HS-27A (cell line): ENCODE measurements around the gene MMP28.

Source experiments
- DNase-seq: peaks from one replicate; pipeline ENCODE4 v3.0.0-alpha.2; 2012; ENCODE audit warnings: low read depth, missing footprints

MMP28 gene

DNA sequence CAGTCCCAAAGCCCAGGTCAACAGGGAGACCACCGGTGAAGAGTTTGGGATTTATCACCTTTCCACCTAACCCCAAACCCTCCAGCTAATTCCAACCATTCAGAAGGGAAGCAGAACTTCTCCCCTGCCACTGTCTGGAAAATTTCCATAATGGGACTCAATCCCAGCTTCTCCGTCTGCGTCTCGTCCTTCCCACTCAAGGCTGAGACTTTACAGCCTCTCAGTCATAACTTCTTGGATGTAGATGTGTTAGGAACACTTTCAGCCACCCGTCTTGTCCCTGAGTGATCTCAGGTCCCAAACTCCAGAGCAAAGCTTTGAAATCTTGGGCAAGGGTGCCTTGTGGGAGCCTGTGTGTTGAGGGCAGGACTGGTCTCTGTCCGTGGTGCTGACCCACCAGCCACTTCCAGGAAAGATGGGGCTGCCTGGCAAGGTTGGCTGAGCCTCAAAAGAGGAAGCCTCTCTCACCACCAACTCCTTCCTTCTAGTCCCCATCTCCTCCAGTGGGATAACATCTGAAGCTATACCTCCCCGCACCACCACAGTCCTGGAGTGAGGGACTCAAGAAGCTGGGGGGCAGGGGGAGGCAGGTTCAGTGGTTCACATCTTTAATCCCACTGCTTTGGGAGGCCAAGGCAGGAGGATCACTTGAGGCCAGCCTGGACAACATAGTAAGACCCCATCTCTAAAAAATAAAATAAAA, 51.7 kb downstream of the MMP28 start:
- DNase-seq: no peak

DNA sequence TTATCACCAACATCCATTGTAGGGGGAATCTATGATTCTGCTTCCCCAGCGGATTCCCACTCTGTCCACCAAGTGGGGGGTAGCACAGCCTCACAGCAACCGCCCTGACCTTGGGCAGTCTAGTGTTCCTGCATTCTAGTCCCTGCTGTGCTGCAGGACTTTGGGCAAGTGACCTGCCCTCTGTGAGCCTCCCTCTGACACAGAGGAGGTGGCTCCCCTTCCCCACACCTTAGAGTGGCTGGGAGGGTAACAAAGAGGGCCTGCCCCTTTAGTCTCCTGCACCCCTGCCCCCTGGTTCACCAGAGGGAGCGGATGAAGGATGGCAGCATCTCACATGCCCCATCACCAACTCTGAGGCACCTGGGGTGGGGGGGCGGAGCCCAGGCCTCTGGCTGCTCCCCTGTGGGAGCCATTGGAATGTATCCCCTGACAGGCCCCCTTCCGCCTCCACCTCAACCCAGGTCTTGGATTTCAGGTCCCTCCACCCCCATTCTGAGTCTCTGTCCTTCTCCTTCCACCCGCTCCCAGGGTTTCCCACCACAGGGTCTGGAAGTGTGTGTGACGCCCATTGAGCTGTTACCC, 52.5 kb downstream of the MMP28 start:
- DNase-seq: no peak

DNA sequence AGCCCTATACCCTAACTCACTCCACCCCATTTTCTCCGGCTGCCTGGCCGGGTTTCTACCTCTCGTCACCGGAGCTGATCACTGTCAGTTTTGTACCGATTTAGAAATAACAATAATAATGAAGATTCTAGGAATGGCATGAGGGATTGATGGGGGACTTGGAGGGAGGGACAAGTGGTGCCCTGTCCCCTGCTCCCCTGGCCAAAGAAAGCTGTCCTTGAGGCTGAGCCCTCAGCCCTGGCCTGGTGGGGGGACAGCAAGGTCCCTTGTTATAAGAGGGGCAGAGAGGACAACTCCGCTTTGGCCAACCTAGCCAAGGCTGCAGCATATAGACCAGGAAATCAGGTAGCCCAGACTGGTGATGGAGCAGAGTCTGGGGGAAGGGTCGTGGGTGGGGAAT, 52.9 kb downstream of the MMP28 start:
- no peak for DNase-seq

DNA sequence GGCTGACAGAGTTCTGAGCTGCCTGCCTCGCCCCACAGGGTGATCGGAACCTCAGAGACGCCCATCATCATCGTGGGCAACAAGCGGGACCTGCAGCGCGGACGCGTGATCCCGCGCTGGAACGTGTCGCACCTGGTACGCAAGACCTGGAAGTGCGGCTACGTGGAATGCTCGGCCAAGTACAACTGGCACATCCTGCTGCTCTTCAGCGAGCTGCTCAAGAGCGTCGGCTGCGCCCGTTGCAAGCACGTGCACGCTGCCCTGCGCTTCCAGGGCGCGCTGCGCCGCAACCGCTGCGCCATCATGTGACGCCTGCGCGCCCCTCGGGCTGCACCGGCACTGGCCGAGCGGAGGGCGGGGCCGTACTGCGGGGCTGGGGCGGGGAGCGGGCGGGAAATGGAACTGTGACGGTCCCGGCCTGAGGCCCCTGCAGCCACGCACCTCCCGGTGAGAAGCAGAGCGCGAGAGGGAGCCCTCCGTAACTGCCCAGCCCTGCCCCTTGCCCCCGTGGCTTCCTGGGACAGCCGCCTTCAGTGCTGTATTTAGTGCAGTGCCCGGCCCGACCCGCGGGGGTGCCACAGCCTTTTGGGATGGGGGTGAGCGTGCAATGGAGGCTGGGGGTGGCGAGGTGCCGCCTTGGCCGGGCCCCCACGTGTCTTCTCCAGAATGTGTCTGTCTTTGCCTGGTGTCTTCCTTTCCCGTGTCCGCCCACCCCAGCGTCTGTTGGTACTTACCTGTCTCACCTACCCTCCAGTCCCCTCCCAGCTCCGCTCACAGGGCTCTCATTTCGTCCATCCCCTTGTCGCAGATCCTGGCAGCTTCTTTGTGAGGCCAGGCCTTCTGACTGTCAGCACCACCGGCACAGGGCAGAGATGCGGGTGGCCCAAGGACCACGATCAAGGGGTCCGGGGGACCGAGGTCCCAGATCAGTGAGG, 54.2 kb downstream of the MMP28 start:
- no peak for DNase-seq

DNA sequence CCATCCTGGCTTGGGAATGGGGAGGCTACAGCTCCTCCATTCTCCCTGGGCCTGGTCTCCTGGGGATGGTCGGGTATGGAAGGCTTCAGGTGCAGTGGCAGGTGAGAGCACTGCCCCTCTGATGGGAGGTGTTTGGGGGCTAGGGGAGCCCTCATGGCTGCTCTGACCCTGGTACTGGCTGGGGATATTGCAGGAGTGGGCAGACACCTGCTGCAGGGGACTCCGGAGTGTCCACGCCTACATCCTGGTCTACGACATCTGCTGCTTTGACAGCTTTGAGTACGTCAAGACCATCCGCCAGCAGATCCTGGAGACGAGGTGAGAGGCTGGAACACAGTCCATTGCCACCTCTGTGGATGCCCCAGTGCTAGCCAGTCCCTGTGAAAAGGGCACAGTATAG, 55.2 kb downstream of the MMP28 start:
- DNase-seq: no peak

DNA sequence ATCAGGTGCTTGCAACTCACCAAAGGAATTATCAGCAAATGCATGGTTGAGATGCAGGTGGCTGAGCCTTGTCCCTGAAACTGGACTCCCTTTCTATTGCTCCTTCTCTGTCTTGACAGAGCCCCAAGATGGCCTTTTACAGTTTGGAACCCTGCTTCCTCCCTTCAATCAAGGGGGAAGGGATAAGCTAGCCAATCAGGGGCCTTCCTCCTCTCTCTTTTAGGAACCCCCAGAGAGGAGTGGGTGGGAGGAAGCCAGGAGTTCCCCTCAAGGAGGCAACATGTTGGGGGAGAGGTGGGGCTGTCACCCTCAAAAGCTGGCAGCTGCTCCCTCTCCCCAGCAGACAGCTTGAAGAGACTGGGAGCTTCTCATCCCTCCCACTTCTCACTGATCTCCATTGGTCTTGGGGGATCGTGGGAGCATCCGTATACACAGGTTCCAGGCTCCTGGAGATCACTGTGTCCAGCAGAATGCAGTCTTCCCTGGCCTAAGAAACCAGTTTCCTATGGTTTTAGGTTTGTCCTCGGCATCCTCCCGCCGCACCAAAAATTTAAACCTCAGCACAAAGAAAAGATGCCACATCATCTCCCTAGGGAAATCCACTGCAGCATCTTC, 56.8 kb downstream of the MMP28 start:
- DNase-seq: no peak

DNA sequence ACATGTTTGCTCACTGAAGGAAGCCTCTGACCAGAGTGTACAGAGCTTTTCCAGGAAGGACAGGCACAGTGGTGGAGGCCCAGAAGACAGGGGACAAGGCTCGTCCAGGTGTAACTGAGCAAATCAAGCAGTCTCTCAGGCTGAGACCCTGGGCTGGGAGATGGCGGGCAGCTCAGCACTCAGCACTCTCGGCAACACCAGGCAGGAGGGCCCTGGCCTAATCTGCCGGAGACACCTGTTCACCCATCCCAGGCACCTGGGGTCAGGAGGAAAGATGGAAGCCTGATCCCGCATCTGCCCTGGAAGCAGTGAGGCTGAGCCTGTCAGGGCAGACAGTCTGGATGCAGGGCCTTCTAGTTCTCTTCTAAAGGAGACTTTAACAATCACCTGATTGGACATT, 59.2 kb downstream of the MMP28 start:
- DNase-seq: no peak

DNA sequence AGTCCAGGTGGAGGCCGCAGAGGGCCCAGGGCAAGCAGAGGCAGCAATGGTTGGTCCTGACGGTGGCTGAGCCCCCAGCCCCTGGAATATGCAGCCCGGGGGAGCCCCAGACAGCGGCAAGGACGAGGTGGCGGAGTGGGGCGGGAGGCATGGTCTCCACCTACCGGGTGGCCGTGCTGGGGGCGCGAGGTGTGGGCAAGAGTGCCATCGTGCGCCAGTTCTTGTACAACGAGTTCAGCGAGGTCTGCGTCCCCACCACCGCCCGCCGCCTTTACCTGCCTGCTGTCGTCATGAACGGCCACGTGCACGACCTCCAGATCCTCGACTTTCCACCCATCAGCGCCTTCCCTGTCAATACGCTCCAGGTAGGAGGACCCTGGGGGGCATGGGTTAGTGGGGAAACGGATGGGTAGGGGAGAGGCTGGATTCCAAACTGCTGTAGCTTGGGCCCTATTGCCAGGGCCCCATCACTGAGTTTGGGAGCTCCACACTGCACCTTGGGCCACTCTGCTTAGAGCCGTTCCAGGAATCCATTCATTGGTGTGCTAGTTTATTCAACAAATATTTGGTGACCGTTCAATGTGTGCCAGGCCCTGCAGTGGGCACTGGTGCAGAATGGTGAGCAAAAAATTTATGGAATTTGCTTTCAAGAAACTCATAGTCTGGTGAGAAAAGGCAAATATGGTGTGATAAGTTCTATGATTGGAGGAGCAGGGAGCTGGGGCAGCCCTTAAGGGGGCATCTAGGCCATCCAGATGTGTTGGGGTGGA, 60.2 kb downstream of the MMP28 start:
- DNase-seq: no peak

DNA sequence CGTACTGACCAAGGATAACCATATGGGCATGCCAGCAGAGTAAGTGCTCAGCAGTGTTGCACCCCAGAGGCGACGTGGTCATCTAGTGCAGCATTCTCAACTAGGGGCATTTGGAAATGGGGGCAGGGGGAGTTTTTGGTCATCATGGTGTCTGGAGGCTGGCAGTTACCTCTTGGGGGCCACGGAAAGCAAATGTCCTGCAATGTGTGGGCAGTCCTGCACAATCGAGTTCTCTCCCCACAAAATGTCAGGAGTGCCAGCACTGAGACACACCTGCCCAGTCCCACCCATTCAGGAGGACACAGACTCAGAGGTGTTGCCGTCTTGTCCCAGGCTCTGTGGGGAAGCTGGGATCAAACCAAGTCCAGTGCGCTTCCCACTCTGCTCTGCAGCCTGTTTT, 61.0 kb downstream of the MMP28 start:
- DNase-seq: no peak

DNA sequence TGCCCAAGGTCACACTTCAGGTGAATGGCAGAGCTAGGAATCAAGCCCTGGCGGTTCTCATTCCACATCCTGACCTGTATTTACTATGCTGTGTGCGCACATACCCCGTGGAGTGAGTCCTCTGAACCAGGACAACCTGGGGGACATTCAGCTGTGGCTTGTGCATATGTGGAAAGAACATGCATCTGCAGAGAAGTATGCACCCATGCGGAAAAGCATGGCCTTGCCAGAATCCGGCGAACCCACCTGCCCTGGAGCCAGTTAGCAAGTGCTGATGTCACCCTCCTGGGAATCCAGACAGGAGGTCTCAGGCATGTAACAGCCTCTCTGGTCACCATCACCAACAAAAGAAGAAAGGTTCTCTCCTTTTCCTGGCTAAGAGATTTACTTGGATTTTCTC, 62.1 kb downstream of the MMP28 start:
- no peak for DNase-seq

DNA sequence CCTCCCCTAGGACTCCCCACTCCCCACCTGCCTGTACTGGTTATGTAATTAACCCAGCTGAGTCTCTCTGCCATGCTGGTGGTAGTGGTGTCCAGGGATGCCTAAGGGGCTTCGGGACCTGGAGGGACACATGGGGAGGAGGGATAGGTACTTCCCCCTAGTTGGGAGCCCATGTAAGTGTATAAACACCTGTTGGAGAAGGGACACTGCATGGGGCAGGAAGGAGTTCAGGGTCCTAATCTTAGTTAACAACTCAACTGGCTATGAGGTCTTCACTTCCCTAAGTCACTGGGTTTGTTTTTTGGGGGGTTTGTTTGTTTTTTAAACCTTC, 62.7 kb downstream of the MMP28 start:
- DNase-seq: no peak

DNA sequence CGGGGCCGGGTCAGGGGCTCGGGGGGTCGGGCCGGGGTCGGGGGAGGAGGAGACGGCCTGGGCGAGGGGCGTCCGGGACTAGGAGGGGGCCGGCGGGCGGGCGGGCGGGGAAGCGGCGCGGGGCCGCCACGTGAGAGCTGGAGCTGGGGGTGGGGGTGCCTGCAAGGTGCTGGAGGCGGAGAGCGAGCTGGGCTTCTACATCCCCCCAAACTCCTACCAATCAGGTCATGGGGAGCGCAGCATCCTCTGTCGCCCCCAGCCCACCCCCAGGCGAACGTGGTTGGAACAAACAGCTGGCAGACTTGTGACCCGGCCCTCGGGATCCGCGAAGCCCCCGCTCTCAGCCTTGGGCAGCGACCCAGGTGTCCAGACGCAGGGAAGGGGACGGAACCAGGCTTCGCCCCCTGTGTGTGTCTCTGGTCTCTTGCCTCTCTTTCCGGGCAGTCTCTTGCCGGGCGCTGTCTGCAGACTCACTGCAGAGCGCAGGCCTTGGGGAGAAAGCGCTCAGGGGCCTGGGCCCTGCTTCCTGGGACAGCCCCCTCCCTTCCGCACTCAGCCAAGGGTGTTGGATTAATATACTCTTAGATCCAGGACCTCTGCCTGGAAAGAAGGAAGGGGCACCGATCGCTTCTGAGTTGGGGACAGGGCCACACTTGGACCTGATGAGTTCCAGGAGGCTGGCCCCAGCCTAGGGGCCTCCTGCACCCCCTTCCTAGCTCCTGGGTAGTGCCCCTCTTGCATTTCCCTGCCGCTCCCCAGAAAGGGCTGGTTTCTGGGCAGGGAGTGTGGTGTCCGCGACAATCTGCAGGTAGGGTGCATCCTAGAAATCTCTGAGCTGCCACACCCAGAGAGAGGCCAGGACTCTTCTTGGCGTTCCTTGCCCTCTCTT, 63.3 kb downstream of the MMP28 start:
- no peak for DNase-seq

DNA sequence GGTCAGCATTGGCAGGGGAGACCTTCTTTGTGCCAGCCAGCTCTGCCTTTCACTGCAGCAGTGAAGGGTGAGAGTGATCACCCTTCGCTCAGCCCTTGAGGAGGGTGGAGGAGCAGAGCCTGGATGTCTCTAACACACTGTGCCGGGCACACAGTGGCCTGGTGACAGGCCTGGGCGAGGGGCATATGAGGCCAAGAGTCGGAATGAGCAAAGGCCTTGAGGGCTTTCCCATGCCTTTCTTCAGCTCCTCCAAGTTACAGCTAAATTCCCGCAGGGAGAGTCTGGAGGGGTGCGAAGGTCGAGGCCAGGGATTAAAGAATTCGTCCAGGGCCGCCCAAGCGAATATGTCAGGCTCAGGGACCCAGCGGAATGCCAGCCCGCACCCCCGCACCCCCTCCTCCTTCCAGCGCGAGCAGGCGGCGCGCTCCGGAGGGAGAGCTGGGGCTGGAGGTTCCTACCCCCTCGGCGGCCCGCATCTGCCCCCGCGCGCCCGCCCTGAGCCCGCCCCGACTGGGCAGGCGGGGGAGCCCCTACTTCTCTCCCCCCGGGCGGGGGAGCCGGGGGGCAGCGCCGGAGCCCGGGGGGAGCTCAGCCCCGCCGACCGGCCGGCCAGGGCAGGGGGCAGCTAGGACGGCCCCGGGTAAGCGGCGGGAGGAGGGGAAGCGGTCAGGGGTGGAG, 64.1 kb downstream of the MMP28 start, which contains the start of gene RASL10B:
RASL10B (plus strand) TSS at position 401 of the 678 bp plus-strand sequence. CDS start 3,546 bp downstream, outside the sequence.
- no peak for DNase-seq

DNA sequence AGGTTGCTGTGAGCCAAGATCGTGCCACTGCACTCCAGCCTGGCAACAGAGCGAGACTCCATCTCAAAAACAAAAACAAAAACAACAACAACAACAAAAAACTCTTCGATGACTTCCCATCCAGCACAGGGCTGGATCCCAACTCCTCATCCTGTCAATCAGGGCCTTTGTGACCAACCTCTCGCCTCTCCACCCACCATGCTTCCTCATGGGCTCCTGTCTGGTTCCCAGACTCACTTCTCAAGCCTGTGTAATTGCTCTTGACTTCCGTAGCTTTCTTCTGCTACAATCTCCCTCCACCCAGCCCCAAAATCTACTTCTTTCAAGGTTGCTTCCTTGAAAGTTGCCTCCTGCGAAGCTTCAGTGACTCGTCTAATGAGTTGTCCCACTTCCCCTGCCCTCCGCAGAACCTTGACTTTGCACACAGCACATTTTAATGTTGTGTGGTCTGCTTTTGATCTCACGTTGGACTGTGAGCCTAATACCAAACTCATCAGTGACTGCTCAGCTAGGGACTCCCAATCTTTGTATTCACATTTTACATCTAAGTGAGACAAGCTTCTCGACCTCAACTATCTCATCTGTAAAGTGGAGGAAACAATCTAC, 64.9 kb downstream of the MMP28 start:
- DNase-seq: no peak

DNA sequence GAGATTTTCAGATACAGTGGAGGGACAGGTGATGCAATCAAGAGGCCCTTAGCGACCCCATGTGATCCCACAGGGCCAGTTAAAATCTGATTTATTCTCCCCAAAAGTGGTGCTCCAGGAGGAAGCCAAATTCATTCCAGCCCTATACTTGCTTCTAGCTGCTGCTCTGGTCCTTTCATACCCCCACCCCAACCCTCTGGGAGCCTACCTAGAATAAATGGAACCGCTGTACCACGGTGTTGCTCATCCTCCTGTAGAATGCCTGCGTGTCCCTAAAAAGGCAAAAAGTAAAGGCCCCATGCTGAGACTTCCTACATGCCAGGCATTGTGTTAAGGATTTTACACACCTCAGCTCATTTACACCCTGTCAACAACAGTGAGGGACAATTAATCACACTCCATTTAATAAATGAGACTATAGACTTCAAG, 66.0 kb downstream of the MMP28 start:
- DNase-seq: no peak

DNA sequence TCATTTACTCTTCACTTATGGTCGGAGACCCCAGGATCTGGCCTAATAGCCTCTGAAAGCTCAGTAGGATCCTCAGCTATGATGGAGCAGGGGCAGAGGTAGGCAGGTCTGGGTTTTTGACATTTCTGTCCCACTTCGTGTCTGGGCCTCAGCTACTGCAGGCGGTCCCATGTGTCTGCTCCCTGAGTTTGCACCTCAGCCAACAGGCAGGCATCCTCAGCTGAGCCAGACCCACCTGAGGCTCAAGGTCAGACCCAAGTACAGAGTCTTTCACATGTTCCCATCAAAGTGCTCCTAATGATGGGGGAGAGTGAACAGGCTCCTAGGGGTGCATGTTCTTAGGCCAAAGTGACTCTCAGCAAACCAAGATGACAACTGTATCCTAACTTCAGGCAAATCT, 66.9 kb downstream of the MMP28 start:
- no peak for DNase-seq

DNA sequence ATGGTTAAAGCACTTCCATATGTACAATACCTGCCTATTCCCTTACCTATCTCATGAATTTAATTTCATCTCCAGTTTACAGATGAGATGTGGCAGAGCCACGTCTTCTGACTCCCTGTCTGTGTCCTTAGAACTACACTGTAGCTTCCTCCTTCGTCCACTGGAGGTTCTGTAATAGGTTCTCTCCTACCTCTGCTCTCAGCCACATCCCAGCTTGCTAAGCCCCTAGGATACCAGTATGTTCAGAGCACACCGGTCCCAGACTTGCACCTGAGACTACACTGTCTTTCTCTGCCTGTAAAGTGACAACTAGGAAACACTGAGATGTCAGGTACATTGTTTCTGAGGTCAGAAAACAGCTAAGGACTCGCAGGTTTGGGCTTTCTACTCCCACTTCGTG, 67.8 kb downstream of the MMP28 start:
- DNase-seq: no peak

DNA sequence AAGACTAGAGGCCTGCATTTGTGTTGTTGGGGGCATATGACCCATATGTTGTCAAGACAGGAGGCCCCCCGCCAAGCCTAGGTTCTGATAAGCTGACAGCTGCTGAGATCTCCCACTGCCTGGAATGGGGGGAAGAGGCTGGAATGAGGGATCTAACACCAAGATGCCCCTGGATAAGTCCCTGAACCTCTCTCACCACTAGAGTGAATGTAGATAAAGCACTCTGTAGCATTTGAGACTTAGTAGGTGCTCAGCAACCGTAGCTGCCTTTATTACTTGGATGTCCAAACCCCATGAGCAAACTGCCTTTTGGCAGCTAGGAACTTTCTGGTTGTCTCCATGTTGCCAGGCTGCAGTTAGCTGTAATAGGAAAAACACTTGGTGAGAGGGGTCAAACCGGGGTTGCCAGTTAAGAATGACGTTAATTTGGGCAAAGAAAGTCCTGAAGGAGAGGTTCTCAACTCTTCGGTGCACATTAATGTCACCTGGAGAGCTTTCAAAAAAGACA, 68.4 kb downstream of the MMP28 start:
- no peak for DNase-seq

DNA sequence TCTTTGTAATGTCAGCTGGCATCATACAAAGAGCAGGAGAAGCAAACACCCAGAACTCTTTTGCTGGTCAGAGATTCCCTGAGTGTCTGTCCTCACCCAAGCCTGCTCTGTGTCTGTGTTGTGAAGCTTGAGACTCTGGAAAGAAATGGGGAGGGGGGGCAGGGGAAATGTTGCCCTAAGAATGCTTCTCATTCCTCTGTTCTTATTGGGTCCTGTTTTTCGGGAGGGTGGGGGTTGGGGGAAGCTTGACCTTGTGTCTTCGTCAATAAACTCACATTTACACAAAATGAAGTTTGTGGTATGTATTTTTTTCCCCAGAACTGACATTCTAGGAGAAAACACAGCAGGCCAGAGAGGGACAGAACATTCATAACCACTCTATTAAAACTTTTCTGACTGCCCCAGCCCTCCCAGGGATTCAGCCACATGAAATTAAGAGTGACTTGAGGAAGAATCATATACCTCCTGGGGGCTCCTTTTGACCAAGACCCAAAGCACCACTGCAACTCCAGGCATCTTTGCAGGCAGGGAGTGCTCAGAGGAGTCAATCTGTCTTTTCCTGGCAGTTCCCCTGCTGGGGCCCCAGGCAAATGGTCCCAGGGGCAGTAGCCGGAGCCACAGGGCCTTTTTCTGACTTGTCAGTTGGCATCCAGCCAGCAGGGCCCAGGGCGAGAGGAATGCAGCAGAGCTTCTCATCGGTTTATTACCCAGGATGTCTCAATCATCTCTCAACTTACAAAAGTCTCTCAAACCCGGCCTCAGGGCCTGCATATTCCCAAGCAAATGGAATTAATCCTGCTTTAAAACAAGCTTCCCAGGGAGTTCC, 69.1 kb downstream of the MMP28 start:
- DNase-seq: peak; percentile 50
